HG03354 (cell line): ENCODE measurements around the gene RNU6-9.

Source experiments
- ATAC-seq: cut with Tn5 transposase; IDR thresholded peaks from one replicate; pipeline ENCODE4 v1.9.1; 2021; ENCODE audit warnings: mild to moderate bottlenecking; ENCODE audit not compliant: unreplicated experiment, poor library complexity, severe bottlenecking

RNU6-9 gene

GRCh38 chr19:892243-892893, 916 bp upstream of the RNU6-9 start:
- ATAC-seq, result no peak

DNA sequence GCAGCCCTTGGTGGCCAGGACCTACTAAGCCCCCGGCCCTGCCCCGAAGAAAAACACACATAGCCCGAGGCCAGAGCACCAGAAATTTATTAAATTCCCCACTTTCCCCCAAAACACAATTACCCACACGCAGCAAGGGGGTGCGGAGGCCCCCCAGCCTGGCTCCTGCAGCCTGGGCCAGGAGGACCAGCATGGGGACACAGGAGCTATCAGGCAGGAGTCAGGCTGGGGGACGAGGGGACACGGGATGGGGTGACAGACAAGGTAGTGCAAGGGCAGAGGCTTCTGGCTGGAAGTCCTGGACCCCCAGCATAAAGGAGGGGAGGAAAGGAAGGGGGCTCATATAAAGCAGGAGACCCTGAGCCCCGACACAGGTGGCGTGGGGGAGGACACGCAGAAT, 3.1 kb downstream of the RNU6-9 start:
- ATAC-seq, result no peak

GRCh38 chr19:896999-897398, 3.7 kb downstream of the RNU6-9 start:
- no peak for ATAC-seq

- ATAC-seq, result no peak
Observed at GRCh38 chr19:897442-898039, 4.3 kb downstream of the RNU6-9 start.

DNA sequence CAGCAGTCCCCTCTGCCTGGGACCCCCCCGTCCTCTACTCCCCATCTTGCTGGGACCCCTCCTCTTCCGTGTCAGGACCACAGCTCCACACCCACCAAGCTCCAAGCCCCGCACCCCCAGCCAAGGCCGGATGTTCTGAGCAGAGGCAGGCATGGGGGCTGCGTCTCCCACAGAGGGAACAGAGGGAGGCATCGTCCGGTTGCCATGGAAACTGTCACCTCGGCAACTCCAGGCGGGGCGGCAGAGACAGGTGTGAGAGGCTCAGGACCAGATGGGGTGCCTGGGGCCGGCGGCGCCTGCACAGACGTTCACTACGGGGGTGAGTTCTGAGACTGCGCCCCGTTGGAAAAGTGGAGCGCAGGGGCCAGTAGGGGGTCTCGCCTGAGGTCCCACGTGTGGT, 5.4 kb downstream of the RNU6-9 start:
- no peak for ATAC-seq

DNA sequence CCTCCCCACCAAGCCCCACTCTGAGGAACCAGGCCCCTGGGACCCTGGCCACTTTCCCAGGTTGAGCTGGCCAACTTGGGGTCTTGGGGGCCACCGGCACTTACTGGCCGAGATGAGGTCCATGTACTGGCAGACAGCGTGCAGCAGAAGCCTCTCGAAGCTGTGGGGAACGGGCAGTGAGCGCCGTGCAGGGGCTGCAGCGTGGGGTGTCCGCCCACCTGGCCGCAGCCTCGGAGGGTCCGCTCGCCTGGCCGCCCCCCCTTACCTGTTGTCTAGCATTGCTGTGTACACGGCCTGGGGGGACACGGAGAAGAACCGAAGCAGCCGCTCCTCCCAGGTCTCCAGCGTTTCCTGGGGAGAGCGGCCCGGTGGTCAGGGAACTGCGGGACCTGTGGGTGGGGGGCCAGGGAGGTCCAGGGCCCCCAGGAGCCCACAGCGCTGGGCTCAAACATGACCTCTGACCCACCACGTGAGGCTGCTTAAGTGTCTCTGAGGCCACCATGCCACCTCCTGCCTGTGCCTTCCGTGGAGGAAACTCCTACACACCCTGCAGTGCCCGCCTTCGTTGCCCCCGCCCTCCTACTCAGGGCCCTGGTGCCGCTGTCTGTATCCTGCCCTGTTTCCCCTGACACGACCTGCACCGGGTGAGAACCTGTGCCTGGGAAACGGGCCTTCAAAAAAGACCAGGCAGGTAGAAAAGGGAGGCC, 6.2 kb downstream of the RNU6-9 start:
- ATAC-seq, result no peak

DNA sequence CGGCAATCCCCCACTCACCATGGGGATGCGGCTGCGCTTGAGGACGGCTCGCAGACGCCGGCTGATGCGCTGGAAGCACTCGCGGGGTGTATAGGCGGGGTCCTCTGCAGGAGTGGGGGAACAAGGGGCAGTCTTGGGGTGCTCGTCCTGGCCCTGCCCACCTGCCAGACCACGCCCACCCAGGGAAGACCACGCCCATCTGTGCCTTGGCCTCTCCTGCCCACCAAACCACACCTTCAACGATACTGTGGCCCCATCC, 6.7 kb downstream of the RNU6-9 start:
- no peak for ATAC-seq

- ATAC-seq, result no peak
Observed at GRCh38 chr19:900302-901111, 7.2 kb downstream of the RNU6-9 start.

GRCh38 chr19:901216-902092, 8.2 kb downstream of the RNU6-9 start:
- no peak for ATAC-seq

- no peak for ATAC-seq
Observed at GRCh38 chr19:902093-902370, 8.7 kb downstream of the RNU6-9 start.

- ATAC-seq, result no peak
Observed at GRCh38 chr19:902446-903226, 9.4 kb downstream of the RNU6-9 start.

GRCh38 chr19:903266-903797, 10.0 kb downstream of the RNU6-9 start:
- no peak for ATAC-seq

DNA sequence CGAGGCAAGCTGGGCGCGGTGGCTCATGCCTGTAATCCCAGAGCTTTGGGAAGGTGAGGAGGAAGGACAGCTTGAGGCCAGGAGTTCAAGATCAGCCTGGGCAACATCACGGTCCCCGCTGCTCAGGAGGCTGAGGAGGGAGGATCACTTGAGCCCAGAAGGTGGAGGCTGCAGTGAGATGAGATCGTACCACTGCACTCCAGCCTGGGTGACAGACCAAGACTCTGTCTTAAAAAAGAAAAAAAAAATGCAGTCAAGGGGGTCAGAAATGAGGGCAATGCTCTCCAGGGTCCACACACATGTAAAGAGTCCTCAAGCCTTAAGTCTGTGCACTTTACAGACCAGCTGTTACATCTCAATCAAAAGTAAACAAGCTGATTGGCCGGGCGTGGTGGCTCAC, 11.3 kb downstream of the RNU6-9 start:
- no peak for ATAC-seq

GRCh38 chr19:906480-906879, 13.2 kb downstream of the RNU6-9 start:
- ATAC-seq, result no peak

- no peak for ATAC-seq
Observed at GRCh38 chr19:907183-907853, 14.0 kb downstream of the RNU6-9 start.

GRCh38 chr19:911197-912033, 18.1 kb downstream of the RNU6-9 start:
- no peak for ATAC-seq

- ATAC-seq, result no peak
Observed at GRCh38 chr19:912181-913079, 19.1 kb downstream of the RNU6-9 start.
